AG09309 (cell line): ENCODE measurements around the gene C1orf74.

ENCODE experiments used
- DNase-seq: peaks from one replicate; pipeline ENCODE4 v3.0.0-alpha.2; 2010; ENCODE audit warnings: low read depth
- H3K4me3 ChIP-seq: 2 replicates; pipeline ENCODE4 v1.5.1; 2011; ENCODE audit warnings: mild to moderate bottlenecking, low read depth, low read length, moderate library complexity; ENCODE audit not compliant: control insufficient read depth
- CTCF ChIP-seq: IDR thresholded peaks from 2 replicates; pipeline ENCODE4 v1.5.1; 2011; ENCODE audit warnings: mild to moderate bottlenecking, low read depth, low read length, inconsistent platforms; ENCODE audit not compliant: insufficient read depth, control insufficient read depth; ENCODE audit errors: missing control alignments

C1orf74 gene

GRCh38 chr1:209741889-209742288 lies 42.5 kb downstream of the C1orf74 start:
- no peak overlapping the region for H3K4me3 ChIP-seq
- no peak for DNase-seq
- TF ChIP-seq CTCF: no peak

GRCh38 chr1:209741193-209741592 lies 43.2 kb downstream of the C1orf74 start:
- no peak for DNase-seq
- no peak overlapping the region for H3K4me3 ChIP-seq
- TF ChIP-seq CTCF: no peak

GRCh38 chr1:209738270-209738669 lies 46.1 kb downstream of the C1orf74 start:
- no peak for DNase-seq
- no peak for TF ChIP-seq CTCF
- no peak overlapping the region for H3K4me3 ChIP-seq

- DNase-seq: no peak
- H3K4me3 ChIP-seq: no peak overlapping the region
- no peak for TF ChIP-seq CTCF
Measured at GRCh38 chr1:209737118-209737505, 47.2 kb downstream of the C1orf74 start.

GRCh38 chr1:209736490-209737117 lies 47.8 kb downstream of the C1orf74 start:
- no peak overlapping the region for H3K4me3 ChIP-seq
- no peak for TF ChIP-seq CTCF
- DNase-seq: no peak

- DNase-seq: peak; percentile 28
- H3K4me3 ChIP-seq: no peak overlapping the region
- TF ChIP-seq CTCF: no peak
Measured at GRCh38 chr1:209733409-209734192, 50.8 kb downstream of the C1orf74 start.

- no peak for DNase-seq
- H3K4me3 ChIP-seq: no peak overlapping the region
- no peak for TF ChIP-seq CTCF
Measured at GRCh38 chr1:209732725-209733124, 51.6 kb downstream of the C1orf74 start.
